ENCODE results near the gene HOXA1.
A peak's percentile ranks its signal among the peaks of the same experiment; 100 is the strongest.

HOXA1 gene

GRCh38 chr7:27126596-27127327, 31.0 kb upstream of the HOXA1 start:
- no peak for TF ChIP-seq CTCF (IDR thresholded peaks at IDR 0.05; ENCODE audit: low read depth, low read length, missing control alignments)
- no peak overlapping the region for H3K4me3 ChIP-seq (ENCODE audit: low read depth, low read length)
- in situ Hi-C loops (cut with HindIII; ENCODE audit: low sequenced_read_pairs) = no loop called here
- no peak for DNase-seq (ENCODE audit: low read depth)

DNA sequence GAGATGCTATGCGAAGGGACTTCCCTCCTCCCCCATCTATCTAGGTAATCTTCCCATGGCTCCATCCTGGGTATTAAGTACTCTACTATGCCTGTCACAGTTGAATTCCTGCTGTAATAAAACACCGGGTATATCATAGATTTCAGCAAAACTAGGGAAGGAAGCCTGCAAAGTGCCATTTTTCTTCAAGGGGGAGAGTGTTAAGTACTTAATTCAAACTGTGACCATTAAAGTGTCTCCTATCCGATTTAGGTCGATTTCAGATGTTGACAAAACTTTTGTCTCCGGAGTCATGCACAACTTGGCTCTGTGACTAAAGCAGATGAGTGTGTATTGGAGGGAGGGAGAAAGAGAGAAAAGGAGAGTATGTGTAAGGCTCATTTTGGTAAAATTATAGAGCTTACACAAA, 30.2 kb upstream of the HOXA1 start:
- TF ChIP-seq CTCF (IDR thresholded peaks at IDR 0.05; ENCODE audit: low read depth, low read length, missing control alignments) = no peak
- in situ Hi-C loops (cut with HindIII; ENCODE audit: low sequenced_read_pairs) = no loop called here
- DNase-seq (ENCODE audit: low read depth) = no peak
- no peak overlapping the region for H3K4me3 ChIP-seq (ENCODE audit: low read depth, low read length)

GRCh38 chr7:27124902-27125689, 29.3 kb upstream of the HOXA1 start:
- no peak for TF ChIP-seq CTCF (IDR thresholded peaks at IDR 0.05; ENCODE audit: low read depth, low read length, missing control alignments)
- in situ Hi-C loops (cut with HindIII; ENCODE audit: low sequenced_read_pairs) = no loop called here
- H3K4me3 ChIP-seq (ENCODE audit: low read depth, low read length) = no peak overlapping the region
- no peak for DNase-seq (ENCODE audit: low read depth)

DNA sequence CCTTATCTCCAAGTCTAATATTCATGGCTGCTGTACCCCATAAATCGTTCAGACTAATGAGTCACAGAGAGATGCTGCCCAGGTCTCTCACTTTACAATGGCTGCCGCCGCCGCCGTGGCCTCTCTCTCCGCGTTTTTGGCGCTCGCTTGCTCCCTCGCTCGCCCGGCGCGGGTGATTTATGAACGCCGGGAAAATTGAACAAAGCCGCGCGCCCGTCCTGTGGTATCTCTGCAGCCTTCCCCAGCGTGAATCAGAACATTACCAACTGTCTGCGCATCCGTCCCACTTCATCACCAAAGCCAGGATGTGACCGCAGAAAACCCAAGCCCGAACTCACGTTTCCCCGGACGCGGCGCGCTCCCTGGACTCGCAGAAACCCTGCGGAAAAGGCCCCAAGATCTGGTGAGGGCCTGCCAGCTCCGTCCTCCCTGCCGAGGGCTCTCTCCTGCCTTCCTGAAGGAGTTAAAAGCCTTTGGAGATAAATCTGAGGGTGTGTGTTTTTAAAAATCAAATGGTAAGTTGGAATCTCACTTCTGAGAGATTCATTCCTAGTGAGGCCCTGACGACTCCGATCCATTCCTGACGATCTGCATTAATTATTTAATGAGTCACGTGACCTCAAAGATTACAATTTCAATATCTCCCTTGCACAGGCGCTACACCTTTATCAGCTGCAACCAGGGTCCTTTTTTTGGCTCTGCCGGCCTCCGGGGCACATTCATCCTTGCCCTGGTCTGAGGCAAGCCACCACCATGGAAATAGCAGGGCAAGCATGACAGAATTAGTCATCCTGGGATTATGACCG, 28.5 kb upstream of the HOXA1 start:
- no peak for TF ChIP-seq CTCF (IDR thresholded peaks at IDR 0.05; ENCODE audit: low read depth, low read length, missing control alignments)
- peak; percentile 86 for DNase-seq (ENCODE audit: low read depth)
- peak overlapping the region; percentile 50 for H3K4me3 ChIP-seq (ENCODE audit: low read depth, low read length)
- in situ Hi-C loops (cut with HindIII; ENCODE audit: low sequenced_read_pairs) = no loop called here

DNA sequence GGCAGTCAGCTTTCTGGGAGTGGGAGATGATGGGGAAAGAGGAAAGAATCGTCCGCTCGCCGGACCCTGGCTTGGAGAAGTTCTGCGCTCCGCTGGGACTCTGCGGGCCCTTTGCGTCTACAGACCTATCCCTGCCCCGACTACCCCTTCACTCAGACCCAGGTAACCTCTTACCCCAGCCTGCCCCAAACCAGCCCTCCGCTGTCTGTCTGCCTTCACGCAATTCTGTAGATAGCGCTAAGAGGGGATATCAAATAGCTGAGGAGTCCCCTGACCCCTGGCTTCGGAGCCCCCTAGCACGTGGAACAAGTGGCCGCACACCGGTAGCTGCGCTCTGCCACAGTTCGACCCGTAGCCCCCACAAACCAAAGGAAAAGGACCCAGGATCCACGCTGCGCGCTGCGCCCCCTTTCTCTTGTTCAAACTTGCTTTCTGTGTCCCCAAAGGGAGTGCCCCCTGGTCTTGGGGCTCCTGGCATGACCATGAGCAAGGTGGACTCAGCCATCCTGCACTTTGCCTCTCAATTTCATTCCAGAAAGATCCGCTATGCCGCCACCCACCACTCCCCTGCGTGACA, 27.8 kb upstream of the HOXA1 start:
- no peak for TF ChIP-seq CTCF (IDR thresholded peaks at IDR 0.05; ENCODE audit: low read depth, low read length, missing control alignments)
- DNase-seq (ENCODE audit: low read depth) = no peak
- H3K4me3 ChIP-seq (ENCODE audit: low read depth, low read length) = peak overlapping the region; percentile 50
- in situ Hi-C loops (cut with HindIII; ENCODE audit: low sequenced_read_pairs) = no loop called here

DNA sequence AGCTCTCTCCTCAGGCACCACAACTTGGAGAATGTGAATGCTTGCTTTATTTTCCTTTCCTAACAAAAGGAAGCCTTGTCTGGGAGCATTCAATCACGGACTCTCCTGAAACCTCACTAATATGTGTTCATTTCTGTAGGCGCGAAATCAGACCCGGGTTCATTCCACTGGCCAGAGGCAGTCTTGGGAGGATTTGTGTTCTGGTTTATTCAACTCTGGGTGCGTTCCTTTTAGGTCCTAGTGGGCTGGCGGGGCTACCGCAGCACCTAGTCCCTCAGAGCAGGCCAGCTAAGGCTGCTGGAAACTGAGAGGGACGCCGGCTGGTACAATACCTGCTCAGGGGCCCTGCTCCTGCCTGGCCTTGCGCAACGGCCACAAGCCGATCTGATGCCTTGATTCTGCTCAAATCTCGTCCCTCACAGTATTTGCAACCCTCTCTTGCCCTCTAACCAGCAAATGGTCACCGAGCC, 27.2 kb upstream of the HOXA1 start:
- in situ Hi-C loops (cut with HindIII; ENCODE audit: low sequenced_read_pairs) = no loop called here
- TF ChIP-seq CTCF (IDR thresholded peaks at IDR 0.05; ENCODE audit: low read depth, low read length, missing control alignments) = no peak
- peak overlapping the region; percentile 50 for H3K4me3 ChIP-seq (ENCODE audit: low read depth, low read length)
- DNase-seq (ENCODE audit: low read depth) = no peak

Measured in astrocyte of the cerebellum (primary cell).